Spinal cord (tissue), 10 donors: Measurements from ENCODE around the gene GNAI3. TPM values are rescaled to one million over a fixed set of nuclear protein-coding genes. Genes with fewer than 3 reads are reported as not detected.

Experiments
- DNase-seq, 6 donors: peaks; one replicate each; pipeline versions ENCODE4 v3.0.0 to v3.0.0-alpha.2; 2013 to 2015; ENCODE audit warnings: low spot score in 6 of 6, low read depth in 4 of 6
- H3K27ac ChIP-seq: one replicate; pipeline ENCODE4 v1.5.1; 2013; ENCODE audit warnings: low read depth, low read length, control low read depth
- H3K27me3 ChIP-seq: one replicate; pipeline ENCODE4 v1.6.1; 2013; ENCODE audit warnings: low read length; ENCODE audit not compliant: control insufficient read depth, insufficient read depth
- H3K36me3 ChIP-seq: one replicate; pipeline ENCODE4 v1.6.1; 2013; ENCODE audit warnings: low read length; ENCODE audit not compliant: control insufficient read depth, insufficient read depth
- H3K4me1 ChIP-seq: one replicate; pipeline ENCODE4 v1.6.1; 2013; ENCODE audit warnings: low read length; ENCODE audit not compliant: control insufficient read depth, insufficient read depth
- H3K4me3 ChIP-seq: one replicate; pipeline ENCODE4 v1.5.1; 2013; ENCODE audit warnings: low read depth, low read length, control low read depth
- H3K9me3 ChIP-seq: one replicate; pipeline ENCODE4 v1.6.1; 2013; ENCODE audit warnings: low read length; ENCODE audit not compliant: control insufficient read depth, insufficient read depth
- WGBS: methylation state at CpG from one replicate; pipeline ENCODE4 v1.1.5; 2013; ENCODE audit warnings: missing lambda C conversion rate; ENCODE audit not compliant: insufficient coverage; 5-methylcytosine and 5-hydroxymethylcytosine counted together
- polyA plus RNA-seq, 2 donors: library from polyadenylated mRNA; unstranded; fragments of 120-200 nt; gene quantifications; one replicate each; pipeline ENCODE4 v1.2.1, GENCODE V29; 2013; ENCODE audit not compliant: insufficient read length in 2 of 2
- total RNA-seq, 2 donors: library from RNA; depleted of rRNA in 1 of 2; stranded (reverse); fragments of 120-200 nt in 1 of 2; fragments of >200 nt in 1 of 2; gene quantifications; one replicate each; pipeline versions ENCODE4 v1.2.3 to v1.2.4, GENCODE V29; 2013 to 2014
- donor health status: healthy.

GNAI3 gene
- total and polyA plus RNA-seq, 4 donors: 8.4 to 13.0 (median 10.0) TPM

- DNase-seq: no peak
- Histone ChIP-seq H3K27me3 (no peaks in the 10 kb centered on the region), H3K36me3 (no peaks in the 10 kb centered on the region), H3K4me3 (no peak overlapping the region), H3K27ac (no peak overlapping the region), H3K4me1 (no peaks in the 10 kb centered on the region), H3K9me3 (no peaks in the 10 kb centered on the region)
- 92% methylated on average over 10 of the region's 13 CpGs for WGBS
These were observed 63.0 kb downstream of the GNAI3 start for GRCh38 chr1:109611308-109611990.

GRCh38 chr1:109613361-109614147, 65.1 kb downstream of the GNAI3 start:
- no peaks in the 10 kb centered on the region for H3K4me1 ChIP-seq
- no peak for DNase-seq
- 73% methylated on average over 2 of the region's 7 CpGs for WGBS
- no peaks in the 10 kb centered on the region for H3K36me3 ChIP-seq
- no peak overlapping the region for H3K4me3 ChIP-seq
- no peak overlapping the region for H3K27ac ChIP-seq
- H3K27me3 ChIP-seq: no peaks in the 10 kb centered on the region
- H3K9me3 ChIP-seq: no peaks in the 10 kb centered on the region

- Histone ChIP-seq H3K36me3 (no peaks in the 10 kb centered on the region), H3K9me3 (no peaks in the 10 kb centered on the region), H3K27ac (no peak overlapping the region), H3K27me3 (no peaks in the 10 kb centered on the region), H3K4me3 (no peak overlapping the region), H3K4me1 (peaks cover 16% of the 10 kb centered on the region)
- 63% methylated on average over 1 of the region's 3 CpGs for WGBS
- no peak for DNase-seq
These were observed 67.5 kb downstream of the GNAI3 start for GRCh38 chr1:109615879-109616278.

- no peak overlapping the region for H3K27ac ChIP-seq
- H3K9me3 ChIP-seq: no peaks in the 10 kb centered on the region
- WGBS: 65% methylated on average over 2 of the region's 3 CpGs
- peaks cover 21% of the 10 kb centered on the region for H3K4me1 ChIP-seq
- H3K36me3 ChIP-seq: no peaks in the 10 kb centered on the region
- no peak for DNase-seq
- H3K27me3 ChIP-seq: no peaks in the 10 kb centered on the region
- no peak overlapping the region for H3K4me3 ChIP-seq
These were observed 68.0 kb downstream of the GNAI3 start for GRCh38 chr1:109616391-109616790.

- 43% methylated on average over 1 of the region's 3 CpGs for WGBS
- H3K36me3 ChIP-seq: no peaks in the 10 kb centered on the region
- H3K4me3 ChIP-seq: no peak overlapping the region
- peaks cover 31% of the 10 kb centered on the region for H3K4me1 ChIP-seq
- no peaks in the 10 kb centered on the region for H3K9me3 ChIP-seq
- DNase-seq: no peak
- H3K27me3 ChIP-seq: no peaks in the 10 kb centered on the region
- no peak overlapping the region for H3K27ac ChIP-seq
These were observed 68.9 kb downstream of the GNAI3 start for GRCh38 chr1:109617291-109617801.

GRCh38 chr1:109618661-109619575, 70.5 kb downstream of the GNAI3 start:
- peaks cover 7% of the 10 kb centered on the region for H3K36me3 ChIP-seq
- H3K27ac ChIP-seq: peak overlapping the region; percentile 37
- peaks cover 46% of the 10 kb centered on the region for H3K4me1 ChIP-seq
- peak overlapping the region; percentile 83 for H3K4me3 ChIP-seq
- no peaks in the 10 kb centered on the region for H3K27me3 ChIP-seq
- no peaks in the 10 kb centered on the region for H3K9me3 ChIP-seq
- 27% methylated on average over 5 of the region's 9 CpGs for WGBS
- DNase-seq: no peak

- Histone ChIP-seq H3K27ac (peak within 1 kb of the TSS; percentile 94), H3K4me3 (peak within 1 kb of the TSS; percentile 83), H3K27me3 (no peaks in the 10 kb centered on the region), H3K36me3 (peaks cover 13% of the 10 kb centered on the region), H3K9me3 (no peaks in the 10 kb centered on the region), H3K4me1 (peaks cover 55% of the 10 kb centered on the region)
- under 1% methylated on average over 45 of the region's 47 CpGs for WGBS
- DNase-seq: peak in 3 of 6 donors; percentile 18 to 79 (median 77)
These were observed 71.4 kb downstream of the GNAI3 start, which contains the start of the genes AMPD2 and GNAT2 for GRCh38 chr1:109619576-109620400. TSS of gene AMPD2 (plus strand) at chr1:109619837. CDS start at chr1:109621176, 1,339 bp downstream. TSS of gene GNAT2 (minus strand) at chr1:109619616. CDS start at chr1:109612870, 6,746 bp downstream.

- peaks cover 18% of the 10 kb centered on the region for H3K36me3 ChIP-seq
- no peaks in the 10 kb centered on the region for H3K27me3 ChIP-seq
- peak overlapping the region; percentile 83 for H3K4me3 ChIP-seq
- WGBS: 0% methylated on average over 3 of the region's 9 CpGs
- H3K9me3 ChIP-seq: no peaks in the 10 kb centered on the region
- H3K4me1 ChIP-seq: peaks cover 61% of the 10 kb centered on the region
- no peak for DNase-seq
- H3K27ac ChIP-seq: peak overlapping the region; percentile 94
These were observed 72.0 kb downstream of the GNAI3 start for GRCh38 chr1:109620401-109620791.
